HG03521 (cell line): ENCODE measurements around the gene ARHGEF37.
"Not testable (repeated sequence)": the region's sequence is repeated elsewhere in the genome, so short reads cannot be mapped to it uniquely, and the experiment has no call there.

Experiments
- ATAC-seq: cut with Tn5 transposase; IDR thresholded peaks from one replicate; pipeline ENCODE4 v1.9.1; 2021; ENCODE audit warnings: mild to moderate bottlenecking, moderate library complexity; ENCODE audit not compliant: unreplicated experiment

ARHGEF37 gene

GRCh38 chr5:149645725-149646124 is 64.4 kb downstream of the ARHGEF37 start:
- no peak for ATAC-seq

DNA sequence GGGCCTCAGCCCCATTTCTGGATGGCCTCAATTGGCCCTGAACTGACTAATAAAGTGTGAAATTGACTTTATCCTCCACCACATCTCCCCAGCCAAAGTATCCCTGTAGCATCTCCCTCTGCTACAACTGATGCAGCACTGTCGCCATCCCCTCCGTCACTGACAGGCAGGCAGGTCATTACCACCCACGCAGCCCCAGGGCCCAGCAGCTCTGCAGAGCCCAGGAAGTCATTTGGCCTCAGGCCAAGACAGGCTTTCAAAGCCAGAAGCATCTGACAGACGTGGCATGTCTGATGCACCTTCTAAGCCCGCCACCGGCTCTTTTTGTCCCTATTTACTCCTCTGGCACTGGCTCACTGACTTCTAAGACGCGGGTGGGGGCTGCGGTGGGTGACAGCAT is 65.3 kb downstream of the ARHGEF37 start:
- no peak for ATAC-seq

- no peak for ATAC-seq
Observed at GRCh38 chr5:149647334-149647733, 66.0 kb downstream of the ARHGEF37 start.

- ATAC-seq: not testable (repeated sequence)
Observed at GRCh38 chr5:149648464-149649393, 67.4 kb downstream of the ARHGEF37 start.

DNA sequence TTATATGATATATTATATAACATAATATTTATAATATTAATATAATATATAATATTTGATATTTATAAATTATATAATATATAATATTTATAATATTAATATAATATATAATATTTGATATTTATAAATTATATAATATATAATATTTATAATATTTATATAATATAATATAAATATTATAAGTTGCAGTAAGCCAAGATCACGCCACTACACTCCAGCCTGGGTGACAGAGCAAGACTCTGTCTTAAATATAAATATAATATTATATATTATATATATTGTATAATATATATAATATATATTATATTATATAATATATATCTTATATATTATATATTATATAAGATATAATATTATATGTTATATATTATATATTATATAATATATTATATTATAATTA is 68.4 kb downstream of the ARHGEF37 start:
- ATAC-seq: not testable (repeated sequence)

DNA sequence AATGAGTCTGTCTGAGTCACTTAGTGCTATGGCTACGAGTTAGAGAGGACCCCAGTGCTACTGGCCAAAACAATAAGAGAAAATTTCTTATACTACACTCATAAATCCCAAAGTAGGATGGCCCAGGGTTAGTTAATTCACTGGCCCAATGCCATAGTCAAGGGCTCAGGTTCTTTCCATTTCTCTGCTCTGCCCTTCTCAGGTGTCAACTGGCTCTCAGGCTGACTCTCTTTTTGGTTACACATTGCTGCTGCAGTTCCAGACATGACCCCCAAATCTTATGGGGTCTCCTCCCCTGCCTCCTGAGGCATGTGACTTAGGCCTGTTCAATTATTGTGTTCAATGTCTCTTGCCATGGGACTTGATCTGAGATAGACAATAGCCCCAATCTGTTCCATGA is 70.4 kb downstream of the ARHGEF37 start:
- ATAC-seq: no peak

GRCh38 chr5:149652697-149653096 is 71.4 kb downstream of the ARHGEF37 start:
- ATAC-seq: no peak

DNA sequence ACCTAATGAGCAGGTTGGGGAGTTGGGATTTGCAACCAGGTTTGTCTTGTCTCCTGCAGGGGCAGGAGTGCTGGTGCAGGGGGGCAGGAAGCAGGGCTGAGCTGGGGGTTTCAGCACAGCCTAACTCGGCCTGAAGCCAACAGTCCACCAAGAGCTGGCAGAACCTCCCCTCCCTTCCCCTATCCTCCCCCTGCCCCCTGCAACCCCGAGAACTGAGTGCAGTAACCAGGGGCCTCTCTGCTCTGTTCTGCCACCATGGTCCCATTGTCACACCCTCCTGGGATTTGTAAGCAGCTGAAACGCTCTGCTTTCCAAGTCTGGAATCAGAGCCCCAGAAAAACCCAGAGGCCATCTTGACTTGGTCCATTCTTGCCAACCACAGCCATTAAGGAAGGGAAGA is 72.9 kb downstream of the ARHGEF37 start:
- no peak for ATAC-seq

GRCh38 chr5:149654883-149655505 is 73.7 kb downstream of the ARHGEF37 start:
- no peak for ATAC-seq

GRCh38 chr5:149656576-149657182 is 75.4 kb downstream of the ARHGEF37 start:
- ATAC-seq: no peak

- no peak for ATAC-seq
Observed at GRCh38 chr5:149657324-149657723, 76.0 kb downstream of the ARHGEF37 start.

DNA sequence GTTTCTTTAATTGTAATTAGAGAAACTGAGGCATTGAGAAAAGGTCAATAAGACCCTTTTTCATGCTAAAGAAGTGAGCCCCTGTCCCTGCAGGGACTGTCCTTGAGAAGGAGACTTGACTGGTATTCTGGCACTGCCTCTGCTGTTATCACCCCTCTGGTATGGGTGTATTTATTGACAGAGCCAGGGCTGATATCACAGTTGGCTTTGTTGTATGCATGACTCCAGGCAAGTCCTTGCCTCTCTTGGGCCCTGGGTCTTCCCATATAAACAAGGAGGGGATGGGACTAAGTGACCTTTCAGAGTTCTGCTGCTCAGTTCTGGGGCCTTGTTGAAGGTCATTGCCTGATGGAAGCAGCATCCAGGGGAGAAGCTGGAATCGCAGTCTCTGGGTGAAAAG is 77.0 kb downstream of the ARHGEF37 start:
- ATAC-seq: no peak

DNA sequence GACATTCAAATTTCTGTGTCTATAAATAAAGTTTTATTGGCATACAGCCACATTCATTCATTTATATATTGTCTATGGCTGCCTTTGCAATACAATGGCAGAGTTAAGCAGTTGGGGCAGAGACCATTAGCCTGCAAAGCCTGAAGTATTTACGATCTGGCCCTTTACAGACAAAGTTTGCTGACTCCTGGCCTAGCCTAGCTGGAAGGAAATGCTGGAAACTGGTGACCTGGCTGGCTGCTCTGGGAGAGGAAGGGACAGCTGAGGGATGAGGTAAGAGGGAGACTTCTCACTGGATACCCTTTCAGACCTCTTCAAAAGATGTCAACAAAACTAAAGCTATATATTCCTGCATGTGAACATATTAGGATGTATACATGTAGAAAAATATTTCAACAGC is 82.8 kb downstream of the ARHGEF37 start:
- no peak for ATAC-seq

DNA sequence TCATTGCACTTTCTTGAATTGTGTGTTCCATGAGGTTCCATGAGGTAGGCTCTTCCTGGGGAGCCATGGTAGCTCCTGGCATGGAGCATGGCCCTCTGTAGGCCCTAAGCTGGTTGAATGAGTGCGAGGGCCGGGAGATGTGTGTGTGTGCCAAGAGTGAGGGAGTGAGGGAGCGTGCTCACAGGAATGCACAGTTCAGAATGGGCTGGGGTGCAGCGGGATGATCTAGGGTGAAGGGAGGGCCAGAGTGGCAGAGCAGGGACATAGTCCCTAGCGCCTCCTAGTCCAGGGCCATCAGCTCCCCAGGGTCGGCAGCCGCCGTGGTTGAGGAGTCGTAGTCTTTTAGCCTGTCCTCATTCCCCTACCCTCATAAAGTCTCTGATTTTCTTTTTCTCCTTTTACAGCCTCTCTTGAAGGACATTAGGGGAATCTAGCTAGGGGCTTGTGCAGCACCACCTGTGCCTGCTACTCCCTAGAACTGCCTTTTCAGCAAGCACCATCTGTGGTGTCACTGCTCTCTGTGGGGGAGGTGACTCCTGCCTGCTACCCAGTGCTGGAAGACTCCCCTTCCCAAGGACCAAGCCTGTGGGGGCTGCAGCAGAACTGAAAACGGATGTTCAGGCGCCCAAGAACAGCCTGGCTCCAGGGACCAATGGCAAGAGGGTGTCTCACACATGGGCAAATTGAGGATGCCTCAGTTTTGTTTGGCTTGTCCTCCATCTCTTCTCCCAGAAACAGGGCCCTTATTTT is 83.5 kb downstream of the ARHGEF37 start:
- ATAC-seq: no peak

GRCh38 chr5:149665416-149666175 is 84.3 kb downstream of the ARHGEF37 start:
- no peak for ATAC-seq

GRCh38 chr5:149666212-149666852 is 85.0 kb downstream of the ARHGEF37 start:
- ATAC-seq: no peak

DNA sequence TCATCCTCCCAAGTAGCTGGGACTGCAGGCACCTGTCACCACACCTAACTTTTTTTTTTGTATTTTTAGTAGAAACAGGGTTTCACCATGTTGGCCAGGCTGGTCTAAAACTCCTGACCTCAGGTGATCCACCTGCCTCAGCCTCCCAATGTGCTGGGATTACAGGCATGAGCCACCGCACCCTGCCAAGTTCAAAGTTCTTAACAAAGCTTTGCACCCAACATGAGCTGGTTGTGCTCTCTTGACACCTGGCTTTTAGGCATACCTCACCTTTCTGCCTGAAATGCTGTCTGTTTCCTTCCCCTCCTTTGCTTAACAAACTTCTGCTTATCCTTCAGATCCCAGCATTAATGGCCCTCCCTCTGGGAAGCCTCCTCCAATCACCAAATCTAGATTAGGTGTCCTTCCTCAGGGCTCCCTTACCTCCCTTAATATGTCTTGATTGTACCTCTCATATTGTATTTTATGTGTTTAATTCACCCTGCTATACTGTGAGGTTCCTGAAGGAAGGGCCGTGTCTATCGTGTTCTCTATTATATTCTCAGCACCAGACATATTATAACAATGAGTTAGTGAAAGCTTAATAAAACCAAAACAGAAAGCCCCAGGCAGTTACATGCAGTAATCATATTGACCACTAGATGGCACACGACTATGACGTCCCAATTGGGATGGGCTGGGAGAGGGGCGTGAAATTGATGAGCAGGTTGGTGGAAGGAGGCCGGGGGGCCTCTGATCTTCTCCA is 86.0 kb downstream of the ARHGEF37 start:
- ATAC-seq: no peak

GRCh38 chr5:149667829-149668330 is 86.6 kb downstream of the ARHGEF37 start:
- no peak for ATAC-seq

- not testable (repeated sequence) for ATAC-seq
Observed at GRCh38 chr5:149669273-149669672, 88.0 kb downstream of the ARHGEF37 start.
